ENCODE data around the gene TRAF1. TPM values are rescaled to one million over a fixed set of nuclear protein-coding genes. Genes with fewer than 3 reads are reported as not detected.

TRAF1 gene
- total RNA-seq, 2 experiments from 2014 or later: 61.9 to 64.3 TPM

GRCh38 chr9:120937127-120937526, 10.5 kb upstream of the TRAF1 start:
- peak overlapping the region; percentile 80 for H3K27ac Mint-ChIP-seq
- H3K27me3 Mint-ChIP-seq: peaks cover 6% of the 10 kb centered on the region
- no peaks in the 10 kb centered on the region for H3K9me3 Mint-ChIP-seq
- DNase-seq: no peak
- H3K36me3 Mint-ChIP-seq (ENCODE audit: low read depth): no peaks in the 10 kb centered on the region
- H3K4me1 Mint-ChIP-seq: peaks cover 54% of the 10 kb centered on the region
- H3K4me3 Mint-ChIP-seq: no peak overlapping the region
- ChIA-PET POLR2A (no interaction called here), CTCF (interaction anchor here (0.6 to 2.4 kb wide), 12 partner anchors 9 to 151 kb away, joined by 3 to 9 read pairs (median 4); partner anchors contain the start of gene TRAF1)

DNA sequence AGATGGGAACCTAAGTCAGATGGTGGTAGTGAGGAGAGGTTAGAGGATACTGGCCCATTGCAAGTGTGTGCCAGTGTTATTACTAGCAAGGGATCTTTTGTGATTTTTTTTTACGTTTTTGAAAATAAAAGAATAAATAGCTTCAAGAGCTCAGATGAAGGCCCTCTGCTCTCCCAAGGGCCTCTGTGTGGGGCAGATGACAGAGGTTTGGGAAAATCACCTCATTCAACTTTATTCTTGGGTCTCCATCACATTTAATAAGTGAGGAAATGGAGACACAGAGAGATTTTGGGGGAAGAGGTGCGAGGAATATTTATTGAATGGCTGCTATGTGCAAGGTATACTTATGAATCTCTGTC, 10.1 kb upstream of the TRAF1 start:
- ChIA-PET CTCF (interaction anchor here (0.6 to 2.4 kb wide), 12 partner anchors 9 to 151 kb away, joined by 3 to 9 read pairs (median 4); partner anchors contain the start of gene TRAF1), POLR2A (no interaction called here)
- no peak for DNase-seq
- H3K9me3 Mint-ChIP-seq: no peaks in the 10 kb centered on the region
- peaks cover 6% of the 10 kb centered on the region for H3K27me3 Mint-ChIP-seq
- no peaks in the 10 kb centered on the region for H3K36me3 Mint-ChIP-seq (ENCODE audit: low read depth)
- peak overlapping the region; percentile 89 for H3K27ac Mint-ChIP-seq
- peaks cover 57% of the 10 kb centered on the region for H3K4me1 Mint-ChIP-seq
- H3K4me3 Mint-ChIP-seq: peak overlapping the region; percentile 26

GRCh38 chr9:120936011-120936763, 9.6 kb upstream of the TRAF1 start:
- Mint-ChIP-seq H3K9me3 (no peaks in the 10 kb centered on the region), H3K27ac (peak overlapping the region; percentile 89), H3K36me3 (ENCODE audit: low read depth) (no peaks in the 10 kb centered on the region), H3K4me1 (peaks cover 62% of the 10 kb centered on the region), H3K4me3 (peak overlapping the region; percentile 26), H3K27me3 (peaks cover 2% of the 10 kb centered on the region)
- POLR2A ChIA-PET: interaction anchor here (0.7 kb wide), 1 partner anchor 85 kb away, joined by 3 read pairs; no protein-coding TSS in a partner anchor
- CTCF ChIA-PET: interaction anchor here (1.0 to 2.4 kb wide), 7 partner anchors 9 to 181 kb away, joined by 3 to 9 read pairs (median 4); partner anchors contain the start of gene TRAF1
- peak; percentile 88 for DNase-seq

DNA sequence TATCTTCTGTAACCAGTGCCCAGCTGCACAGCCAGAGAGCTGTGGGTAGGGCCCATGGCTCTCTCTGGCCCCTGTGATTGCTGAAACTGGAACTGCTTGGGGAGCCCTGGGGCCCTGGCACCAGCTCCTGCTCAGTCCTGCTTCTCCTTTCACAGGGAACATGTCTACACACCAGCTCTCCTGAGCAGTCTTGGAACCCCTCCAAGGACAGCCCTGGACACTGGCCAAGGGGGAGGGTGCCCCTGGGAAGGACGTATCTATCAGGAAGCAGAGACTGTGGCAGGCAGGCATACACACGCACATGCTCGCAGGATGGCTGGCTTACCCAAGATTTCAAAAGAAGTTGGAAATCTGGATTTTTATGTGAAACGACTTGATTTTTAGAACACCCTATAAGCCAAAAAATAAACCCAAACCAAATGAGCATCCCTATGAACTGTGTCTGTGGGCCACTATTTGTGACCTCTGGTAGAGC, 8.8 kb upstream of the TRAF1 start:
- Mint-ChIP-seq H3K4me3 (peak overlapping the region; percentile 26), H3K36me3 (ENCODE audit: low read depth) (no peaks in the 10 kb centered on the region), H3K4me1 (peaks cover 68% of the 10 kb centered on the region), H3K27me3 (no peaks in the 10 kb centered on the region), H3K9me3 (no peaks in the 10 kb centered on the region), H3K27ac (peak overlapping the region; percentile 89)
- ChIA-PET POLR2A (interaction anchor here (0.6 kb wide), 1 partner anchor 40 kb away, joined by 6 read pairs; no protein-coding TSS in a partner anchor), CTCF (interaction anchor here (1.1 to 2.4 kb wide), 3 partner anchors 10 to 180 kb away, joined by 3 to 9 read pairs (median 4); partner anchors contain the start of gene TRAF1)
- no peak for DNase-seq

DNA sequence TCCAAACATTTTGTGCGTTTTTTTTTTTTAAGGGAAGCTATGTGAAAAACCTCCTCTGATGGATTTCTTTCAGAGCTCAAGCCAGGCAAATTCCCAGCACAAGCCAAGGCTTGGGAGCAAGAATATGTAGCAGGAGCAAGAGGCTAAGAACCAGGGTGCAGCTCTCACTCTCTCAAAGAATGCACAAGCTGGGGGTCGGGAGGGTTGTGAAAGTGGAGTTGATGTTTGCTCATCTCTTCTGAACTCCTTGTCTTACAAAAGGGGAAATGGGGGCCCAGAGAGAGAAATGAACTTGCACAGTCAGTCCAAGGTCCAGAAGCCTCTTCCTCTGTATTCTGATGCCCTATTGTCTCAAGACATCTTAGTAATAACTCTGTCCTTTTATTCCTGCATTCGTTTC, 7.7 kb upstream of the TRAF1 start:
- Mint-ChIP-seq H3K27ac (peak overlapping the region; percentile 100), H3K4me3 (no peak overlapping the region), H3K9me3 (no peaks in the 10 kb centered on the region), H3K4me1 (peaks cover 80% of the 10 kb centered on the region), H3K36me3 (ENCODE audit: low read depth) (peaks cover 3% of the 10 kb centered on the region), H3K27me3 (no peaks in the 10 kb centered on the region)
- DNase-seq: no peak
- CTCF ChIA-PET: interaction anchor here (1.0 to 1.5 kb wide), 5 partner anchors 26 to 89 kb away, joined by 3 to 4 read pairs (median 4); no protein-coding TSS in a partner anchor
- POLR2A ChIA-PET: interaction anchor here (0.6 kb wide), 1 partner anchor 50 kb away, joined by 6 read pairs; no protein-coding TSS in a partner anchor

- Mint-ChIP-seq H3K4me1 (peaks cover 81% of the 10 kb centered on the region), H3K36me3 (ENCODE audit: low read depth) (peaks cover 3% of the 10 kb centered on the region), H3K27ac (peak overlapping the region; percentile 100), H3K4me3 (no peak overlapping the region), H3K9me3 (no peaks in the 10 kb centered on the region), H3K27me3 (no peaks in the 10 kb centered on the region)
- DNase-seq: no peak
- POLR2A ChIA-PET: no interaction called here
- CTCF ChIA-PET: interaction anchor here (1.2 to 1.5 kb wide), 4 partner anchors 13 to 66 kb away, joined by 3 to 4 read pairs (median 3); no protein-coding TSS in a partner anchor
These were observed 6.9 kb upstream of the TRAF1 start for GRCh38 chr9:120933310-120934055.

DNA sequence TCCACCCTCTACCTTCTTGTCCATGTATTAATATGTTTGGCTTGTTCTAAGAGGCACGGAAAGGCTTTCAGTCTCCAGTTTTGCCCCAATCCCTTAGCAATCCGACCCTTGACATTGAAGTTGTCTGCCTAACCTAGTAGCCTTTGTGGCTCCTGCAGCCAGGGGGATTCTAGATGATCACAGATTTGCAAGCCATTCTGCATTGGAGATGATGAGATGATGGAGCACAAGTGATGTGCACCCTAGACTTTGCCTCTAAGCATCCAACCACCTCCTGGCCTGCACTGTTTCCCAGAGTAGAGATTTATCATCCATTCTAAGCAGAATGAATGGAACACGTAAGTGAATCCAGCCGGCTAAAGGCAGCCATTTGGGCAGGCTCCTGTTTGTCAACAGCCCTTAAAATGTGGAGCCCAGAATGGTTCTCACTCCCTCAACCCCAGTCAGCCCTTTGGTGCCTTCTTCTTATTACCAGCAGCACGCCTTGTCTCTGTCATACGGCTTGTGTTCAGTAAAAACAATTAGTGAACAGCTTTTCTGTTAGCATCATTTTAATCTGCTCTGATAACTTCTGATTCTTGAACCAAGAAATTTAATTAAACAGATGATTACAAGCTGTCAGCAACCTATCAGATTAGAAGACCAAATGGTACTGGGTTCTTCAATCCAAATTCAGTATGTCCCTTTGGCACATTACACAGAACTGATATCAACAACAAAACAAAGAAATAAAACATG, 5.7 kb upstream of the TRAF1 start:
- peak overlapping the region; percentile 100 for H3K27ac Mint-ChIP-seq
- H3K4me1 Mint-ChIP-seq: peaks cover 88% of the 10 kb centered on the region
- no peaks in the 10 kb centered on the region for H3K27me3 Mint-ChIP-seq
- peaks cover 14% of the 10 kb centered on the region for H3K36me3 Mint-ChIP-seq (ENCODE audit: low read depth)
- H3K9me3 Mint-ChIP-seq: no peaks in the 10 kb centered on the region
- H3K4me3 Mint-ChIP-seq: peak overlapping the region; percentile 14
- ChIA-PET POLR2A (interaction anchor here (0.5 to 1.3 kb wide), 5 partner anchors 40 to 86 kb away, joined by 3 to 5 read pairs (median 4); no protein-coding TSS in a partner anchor), CTCF (interaction anchor here (0.9 to 1.2 kb wide), 3 partner anchors 11 to 65 kb away, joined by 3 read pairs; no protein-coding TSS in a partner anchor)
- DNase-seq: no peak

DNA sequence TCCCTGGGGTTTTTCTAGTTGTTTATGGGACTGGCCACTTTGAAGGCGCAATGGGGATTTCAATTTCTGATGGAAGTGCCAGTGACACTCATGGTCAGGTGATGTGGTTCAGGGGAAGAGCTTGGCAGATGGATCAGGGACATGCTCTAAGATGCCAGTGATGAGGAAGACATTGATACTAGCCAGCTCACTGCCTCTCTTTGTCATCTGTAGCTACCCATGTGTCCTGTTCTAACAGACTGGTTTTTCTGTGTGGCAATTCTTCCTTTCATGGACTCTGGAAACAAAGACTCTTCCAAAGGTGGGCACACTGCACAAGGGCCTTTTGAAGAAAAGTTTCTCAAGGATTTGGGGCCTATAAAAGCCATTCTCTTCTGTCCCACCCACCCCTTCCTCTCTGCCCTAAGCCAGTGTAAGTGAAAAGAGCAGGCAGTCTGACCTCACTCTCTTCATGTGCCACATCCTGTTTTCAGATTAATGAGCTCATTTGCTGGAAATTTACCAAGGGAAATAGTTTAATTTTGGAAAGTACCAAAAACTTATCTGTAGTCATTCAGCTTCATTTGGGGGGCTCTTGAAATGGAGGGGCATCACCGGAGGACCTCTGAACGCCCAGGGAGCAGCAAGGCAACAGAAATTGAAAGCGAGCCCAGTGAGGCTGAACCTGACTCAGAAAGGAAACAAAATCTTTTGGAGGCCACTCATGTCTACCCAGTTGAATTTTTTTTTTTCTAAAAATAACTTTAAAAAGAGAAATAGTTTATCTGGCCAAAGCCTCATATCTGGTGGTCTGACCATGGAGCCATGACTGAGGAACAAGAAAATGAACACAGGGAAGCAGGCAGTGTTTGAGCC, 4.9 kb upstream of the TRAF1 start:
- POLR2A ChIA-PET: interaction anchor here (0.5 to 1.3 kb wide), 7 partner anchors 32 to 85 kb away, joined by 3 to 6 read pairs (median 4); no protein-coding TSS in a partner anchor
- H3K27ac Mint-ChIP-seq: peak overlapping the region; percentile 100
- peaks cover 14% of the 10 kb centered on the region for H3K36me3 Mint-ChIP-seq (ENCODE audit: low read depth)
- peak; percentile 72 for DNase-seq
- H3K27me3 Mint-ChIP-seq: no peaks in the 10 kb centered on the region
- no peaks in the 10 kb centered on the region for H3K9me3 Mint-ChIP-seq
- peak overlapping the region; percentile 72 for H3K4me3 Mint-ChIP-seq
- CTCF ChIA-PET: interaction anchor here (0.7 to 3.2 kb wide), 7 partner anchors 8 to 312 kb away, joined by 3 to 11 read pairs (median 3); no protein-coding TSS in a partner anchor
- peaks cover 88% of the 10 kb centered on the region for H3K4me1 Mint-ChIP-seq

DNA sequence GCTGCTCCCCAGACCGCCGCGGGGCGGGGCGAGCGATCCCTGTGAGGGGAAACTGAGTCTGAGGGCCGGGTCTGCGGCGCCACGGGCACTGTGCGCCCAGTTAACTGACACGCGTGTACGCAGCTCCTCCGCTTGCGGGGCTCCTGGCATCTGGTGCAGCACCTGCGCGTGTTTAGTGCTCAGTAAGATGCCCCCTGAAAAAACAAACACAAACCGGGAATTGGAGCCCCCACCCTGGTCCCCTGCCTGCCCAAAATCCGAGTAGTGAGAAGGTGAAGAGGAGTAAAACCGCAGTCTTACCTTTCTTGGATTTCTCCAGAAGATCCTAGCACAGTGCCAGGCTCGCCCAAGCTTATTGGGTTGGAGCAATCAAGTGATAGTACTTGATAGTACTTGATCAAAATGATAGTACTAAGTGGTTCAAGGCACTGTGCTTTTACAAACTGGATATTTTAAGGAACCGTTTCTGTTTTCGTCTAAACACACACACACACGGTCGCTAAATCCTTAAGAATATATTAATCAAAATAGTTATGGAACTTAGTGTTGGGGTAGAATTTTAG, 2.7 kb upstream of the TRAF1 start:
- peak overlapping the region; percentile 70 for H3K4me3 Mint-ChIP-seq
- no peak for DNase-seq
- ChIA-PET POLR2A (interaction anchor here (0.6 to 1.5 kb wide), 4 partner anchors 37 to 56 kb away, joined by 3 to 5 read pairs (median 4); partner anchors contain the start of gene PHF19), CTCF (interaction anchor here (0.7 to 3.2 kb wide), 7 partner anchors 10 to 61 kb away, joined by 3 to 11 read pairs (median 3); no protein-coding TSS in a partner anchor)
- H3K27ac Mint-ChIP-seq: peak overlapping the region; percentile 93
- H3K27me3 Mint-ChIP-seq: no peaks in the 10 kb centered on the region
- peaks cover 32% of the 10 kb centered on the region for H3K36me3 Mint-ChIP-seq (ENCODE audit: low read depth)
- peaks cover 82% of the 10 kb centered on the region for H3K4me1 Mint-ChIP-seq
- no peaks in the 10 kb centered on the region for H3K9me3 Mint-ChIP-seq

GRCh38 chr9:120928483-120929228, 2.1 kb upstream of the TRAF1 start:
- ChIA-PET CTCF (interaction anchor here (0.7 to 3.2 kb wide), 5 partner anchors 11 to 60 kb away, joined by 3 to 11 read pairs (median 4); no protein-coding TSS in a partner anchor), POLR2A (interaction anchor here (0.6 to 1.5 kb wide), 4 partner anchors 37 to 55 kb away, joined by 3 to 5 read pairs (median 4); partner anchors contain the start of gene PHF19)
- DNase-seq: peak; percentile 80
- Mint-ChIP-seq H3K36me3 (ENCODE audit: low read depth) (peaks cover 39% of the 10 kb centered on the region), H3K4me1 (peaks cover 82% of the 10 kb centered on the region), H3K9me3 (no peaks in the 10 kb centered on the region), H3K27ac (peak overlapping the region; percentile 98), H3K27me3 (no peaks in the 10 kb centered on the region), H3K4me3 (peak overlapping the region; percentile 92)
